HPDE6-E6E7 (cell line): ENCODE data around the gene CLTC.

Experiments used
- DNase-seq: peaks from one replicate; pipeline ENCODE4 v3.0.0; 2011; ENCODE audit warnings: missing footprints; ENCODE audit errors: extremely low spot score

The CLTC gene

DNA sequence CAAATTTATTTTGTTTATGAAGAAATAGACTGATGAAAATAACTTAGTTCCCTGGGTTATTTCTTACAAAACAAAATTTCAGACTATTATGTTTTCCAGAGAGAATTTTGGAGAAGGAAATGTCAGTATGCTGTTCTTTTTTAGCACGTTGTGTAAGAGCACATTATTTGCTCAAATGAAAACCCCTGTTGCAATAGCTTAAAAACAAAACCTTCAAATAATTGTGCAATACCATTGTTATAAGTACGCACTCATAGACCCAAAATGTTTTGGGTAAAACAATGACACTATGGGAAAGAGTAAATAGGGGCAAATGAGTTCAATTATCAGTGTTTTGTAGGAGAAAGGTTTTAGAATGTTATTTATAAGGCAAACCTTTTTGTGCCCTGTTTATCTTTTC, 106.0 kb downstream of the CLTC start:
- no peak for DNase-seq

DNA sequence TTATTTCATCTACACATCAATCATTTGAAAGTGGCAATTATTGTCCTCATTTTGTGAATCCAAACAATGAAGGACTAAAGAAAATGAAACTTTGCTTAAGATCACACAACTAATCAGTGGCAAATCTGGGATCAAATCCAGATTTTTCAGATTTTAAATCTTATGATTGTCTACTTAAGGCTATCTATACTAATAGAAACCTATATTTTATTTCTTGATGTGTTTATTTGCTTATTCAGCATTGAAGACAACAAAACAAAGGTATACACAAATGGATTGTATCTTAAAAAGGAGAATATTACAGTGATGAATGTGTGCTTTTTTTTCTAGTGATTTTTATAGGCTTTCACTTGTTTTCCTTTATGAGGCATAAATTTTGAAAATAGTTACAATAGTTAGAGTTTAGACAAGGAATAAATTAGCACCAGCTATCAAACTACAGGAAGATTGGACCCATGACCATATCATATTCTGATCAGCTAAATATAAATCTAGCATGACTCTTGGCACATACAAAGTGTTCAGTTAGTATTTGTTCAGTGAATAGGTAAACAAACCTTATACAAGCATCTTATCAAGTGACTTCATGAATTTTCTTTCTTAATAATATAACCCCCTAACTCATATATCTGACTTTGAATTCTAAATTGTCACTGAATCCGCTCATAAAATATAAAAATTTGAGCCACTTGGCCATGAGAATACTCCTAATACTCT, 108.3 kb downstream of the CLTC start:
- DNase-seq: no peak

DNA sequence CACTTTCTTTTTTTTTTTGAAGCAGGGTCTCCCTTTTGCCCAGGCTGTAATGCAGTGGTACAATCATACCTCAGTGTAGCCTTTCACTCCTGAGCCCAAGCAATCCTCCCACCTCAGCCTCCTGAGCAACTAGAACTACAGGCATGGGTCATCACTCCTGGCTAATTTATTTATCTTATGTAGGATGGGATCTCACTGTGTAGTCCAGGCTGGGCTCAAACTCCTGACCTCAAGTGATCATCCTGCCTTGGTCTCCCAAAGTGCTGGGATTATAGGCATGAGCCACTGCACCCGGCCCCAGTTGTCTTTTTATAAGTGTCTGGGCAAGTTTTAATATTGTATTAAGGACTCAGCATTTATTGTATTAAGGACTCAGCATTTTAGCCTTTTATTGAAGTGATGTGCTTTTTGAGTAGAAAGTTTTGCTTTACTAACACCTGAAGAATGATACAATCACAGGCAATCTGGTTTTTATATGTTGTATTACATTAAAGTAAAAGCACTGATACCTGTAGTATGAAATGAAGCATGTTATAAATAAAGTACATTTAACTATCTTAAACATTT, 110.7 kb downstream of the CLTC start:
- DNase-seq: no peak

DNA sequence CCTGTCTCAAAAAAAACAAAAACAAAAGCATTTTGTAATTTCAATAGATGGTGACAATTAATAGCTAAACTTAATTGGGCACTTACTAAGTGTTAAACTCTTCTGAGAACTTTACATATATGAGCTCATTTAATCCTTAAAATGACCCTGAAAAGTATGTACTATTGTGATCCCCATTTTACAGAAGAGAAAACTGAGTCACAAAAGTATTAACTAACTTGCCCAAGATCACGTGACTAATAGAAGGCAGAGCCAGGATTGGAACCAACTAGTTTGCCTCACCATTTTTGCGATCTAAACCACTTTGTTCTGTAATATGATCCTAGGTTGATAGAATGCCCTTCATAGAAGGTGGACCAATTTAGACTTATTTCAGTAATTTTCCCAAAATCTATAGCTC, 114.0 kb downstream of the CLTC start:
- DNase-seq: no peak

DNA sequence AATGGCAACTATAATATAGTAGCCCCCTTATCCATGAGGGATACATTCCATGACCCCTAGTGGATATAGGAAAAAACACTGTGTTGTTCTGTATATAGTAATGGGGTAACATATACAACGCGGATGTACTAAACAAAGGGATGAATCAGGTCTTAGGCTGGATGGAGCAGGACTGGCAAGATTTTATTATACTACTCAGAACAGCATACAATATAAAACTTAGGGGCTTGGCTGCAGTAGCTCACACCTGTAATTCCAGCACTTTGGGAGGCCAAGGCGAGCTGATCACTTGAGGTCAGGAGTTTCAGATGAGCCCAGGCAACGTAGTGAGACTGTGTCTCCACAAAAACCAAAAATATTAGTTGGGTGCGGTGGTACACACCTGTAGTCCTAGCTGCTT, 114.5 kb downstream of the CLTC start:
- no peak for DNase-seq

DNA sequence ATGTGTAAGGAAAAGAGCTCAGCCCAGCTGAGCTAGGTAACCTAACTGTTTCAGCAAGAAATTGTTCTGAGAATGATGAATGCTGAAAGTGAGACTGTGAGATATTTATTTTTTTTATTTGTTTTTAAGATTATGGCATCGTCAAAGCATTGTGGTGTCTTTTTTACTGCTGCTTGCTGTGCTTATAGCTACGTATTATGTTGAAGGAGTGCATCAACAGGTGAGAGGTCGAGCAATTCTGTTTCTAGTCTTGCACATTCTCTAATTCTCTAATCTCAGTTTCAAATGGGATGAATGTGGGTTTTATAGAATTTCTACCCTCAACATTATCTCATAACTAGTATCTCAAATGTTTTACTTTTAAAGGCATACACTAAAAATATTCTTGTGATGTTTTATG, 117.6 kb downstream of the CLTC start:
- no peak for DNase-seq

DNA sequence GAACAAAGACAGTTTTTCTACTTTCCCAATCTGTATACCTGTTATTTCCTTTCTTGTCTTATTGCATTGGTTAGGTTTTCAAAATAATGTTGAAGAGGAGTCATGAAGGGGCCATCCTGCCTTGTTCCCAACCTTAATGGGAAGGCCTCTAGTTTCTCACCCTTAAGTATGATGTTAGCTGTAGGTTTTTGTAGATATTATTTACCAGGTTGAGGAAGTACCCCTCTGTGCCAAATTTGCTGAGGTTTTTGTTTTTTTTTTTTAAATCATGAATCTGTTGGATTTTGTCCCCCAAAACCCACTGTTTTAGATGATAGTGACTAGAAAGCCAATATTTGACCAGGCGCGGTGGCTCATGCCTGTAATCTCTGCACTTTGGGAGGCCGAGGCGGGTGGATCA, 124.1 kb downstream of the CLTC start:
- no peak for DNase-seq

DNA sequence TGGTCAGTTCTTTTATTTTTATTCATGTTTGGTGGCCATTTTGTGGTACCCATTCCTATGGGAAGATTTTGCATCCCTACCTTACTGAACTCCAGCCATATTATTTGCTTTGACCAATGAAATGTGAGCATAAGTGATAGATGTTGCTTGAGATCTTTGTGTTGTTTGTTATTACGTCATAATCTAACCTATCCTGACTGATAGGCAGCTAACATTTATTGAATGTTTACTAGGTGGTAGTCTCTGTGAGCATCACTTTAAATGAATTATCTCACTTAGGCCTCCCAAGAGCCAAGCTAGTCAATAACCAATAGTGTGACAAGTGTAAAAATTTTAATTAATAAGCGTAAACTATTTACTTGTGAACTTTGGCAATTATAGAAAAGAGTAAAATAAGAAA, 125.3 kb downstream of the CLTC start:
- DNase-seq: no peak
